ENCODE results near the gene BEGAIN.

Gene BEGAIN

DNA sequence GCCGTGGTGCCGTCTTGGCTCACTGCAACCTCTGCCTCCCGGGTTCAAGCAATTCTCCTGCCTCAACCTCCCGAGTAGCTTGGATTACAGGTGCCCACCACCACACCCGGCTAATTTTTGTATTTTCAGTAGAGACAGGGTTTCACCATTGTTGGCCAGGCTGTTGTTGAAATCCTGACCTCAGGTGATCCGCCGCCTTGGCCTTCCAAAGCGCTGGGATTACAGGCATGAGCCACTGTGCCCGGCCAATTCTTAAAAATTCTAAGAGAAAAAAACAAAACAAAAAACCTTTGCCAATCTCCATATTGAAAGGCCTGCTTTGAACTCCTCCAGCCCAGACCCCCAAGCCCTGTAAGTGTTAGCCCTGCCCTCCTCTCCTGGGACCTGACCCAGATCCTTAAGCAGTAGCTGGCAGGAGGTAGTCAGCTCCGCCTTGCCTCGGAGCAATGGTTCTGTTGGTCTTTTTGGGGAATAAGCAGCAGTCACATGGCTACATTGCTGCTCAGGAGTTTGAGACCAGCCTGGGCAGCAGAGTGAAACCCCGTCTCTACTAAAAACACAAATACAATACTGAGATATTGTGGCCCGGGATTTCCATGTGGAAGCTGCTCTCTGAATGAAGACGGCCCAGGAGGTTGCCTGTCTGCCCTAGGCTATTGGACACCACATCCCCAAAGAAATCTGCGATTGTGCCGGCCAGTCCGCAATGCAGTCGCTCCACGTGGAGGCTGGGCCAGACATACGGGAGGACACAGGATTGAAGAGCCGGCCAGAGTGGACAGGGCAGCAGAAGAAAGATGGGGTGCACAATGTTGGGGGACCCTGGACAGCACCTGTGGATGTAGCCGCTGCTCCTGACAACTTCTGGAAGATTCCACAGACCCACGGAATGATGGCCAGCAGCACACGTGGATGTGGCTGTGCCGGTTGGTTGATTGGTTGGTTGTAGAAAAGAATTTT, 28.8 kb upstream of the BEGAIN start:
- H3K4me3 ChIP-seq (replicated peaks; ENCODE audit: low read depth, low read length), result no peak overlapping the region
- no peak for DNase-seq (ENCODE audit: extremely low read depth, low read depth)
- TF ChIP-seq, protein P1, sequence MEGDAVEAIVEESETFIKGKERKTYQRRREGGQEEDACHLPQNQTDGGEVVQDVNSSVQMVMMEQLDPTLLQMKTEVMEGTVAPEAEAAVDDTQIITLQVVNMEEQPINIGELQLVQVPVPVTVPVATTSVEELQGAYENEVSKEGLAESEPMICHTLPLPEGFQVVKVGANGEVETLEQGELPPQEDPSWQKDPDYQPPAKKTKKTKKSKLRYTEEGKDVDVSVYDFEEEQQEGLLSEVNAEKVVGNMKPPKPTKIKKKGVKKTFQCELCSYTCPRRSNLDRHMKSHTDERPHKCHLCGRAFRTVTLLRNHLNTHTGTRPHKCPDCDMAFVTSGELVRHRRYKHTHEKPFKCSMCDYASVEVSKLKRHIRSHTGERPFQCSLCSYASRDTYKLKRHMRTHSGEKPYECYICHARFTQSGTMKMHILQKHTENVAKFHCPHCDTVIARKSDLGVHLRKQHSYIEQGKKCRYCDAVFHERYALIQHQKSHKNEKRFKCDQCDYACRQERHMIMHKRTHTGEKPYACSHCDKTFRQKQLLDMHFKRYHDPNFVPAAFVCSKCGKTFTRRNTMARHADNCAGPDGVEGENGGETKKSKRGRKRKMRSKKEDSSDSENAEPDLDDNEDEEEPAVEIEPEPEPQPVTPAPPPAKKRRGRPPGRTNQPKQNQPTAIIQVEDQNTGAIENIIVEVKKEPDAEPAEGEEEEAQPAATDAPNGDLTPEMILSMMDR (IDR thresholded peaks at IDR 0.05; ENCODE audit: low read depth, low read length, missing control alignments), result no peak

DNA sequence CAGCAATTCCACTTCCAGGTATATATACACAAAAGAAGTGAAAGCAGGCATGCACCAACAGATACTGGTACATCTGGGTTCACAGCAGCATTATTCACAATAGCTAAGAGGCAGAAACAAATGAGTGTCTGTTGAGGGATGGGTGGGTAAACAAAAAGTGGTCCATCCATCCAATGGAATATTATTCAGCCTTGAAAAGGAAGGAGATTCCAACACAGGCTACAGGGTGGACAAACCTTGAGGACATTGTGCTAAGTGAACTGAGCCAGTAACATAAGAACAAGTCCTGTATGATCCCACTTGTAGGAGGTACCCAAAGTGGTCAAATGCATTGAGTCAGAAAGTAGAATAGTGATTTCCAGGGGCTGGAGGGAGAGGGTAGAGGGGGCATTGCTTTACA, 27.6 kb upstream of the BEGAIN start:
- DNase-seq (ENCODE audit: extremely low read depth, low read depth), result no peak
- H3K4me3 ChIP-seq (replicated peaks; ENCODE audit: low read depth, low read length), result no peak overlapping the region
- TF ChIP-seq, protein P1 (IDR thresholded peaks at IDR 0.05; ENCODE audit: low read depth, low read length, missing control alignments), result no peak

DNA sequence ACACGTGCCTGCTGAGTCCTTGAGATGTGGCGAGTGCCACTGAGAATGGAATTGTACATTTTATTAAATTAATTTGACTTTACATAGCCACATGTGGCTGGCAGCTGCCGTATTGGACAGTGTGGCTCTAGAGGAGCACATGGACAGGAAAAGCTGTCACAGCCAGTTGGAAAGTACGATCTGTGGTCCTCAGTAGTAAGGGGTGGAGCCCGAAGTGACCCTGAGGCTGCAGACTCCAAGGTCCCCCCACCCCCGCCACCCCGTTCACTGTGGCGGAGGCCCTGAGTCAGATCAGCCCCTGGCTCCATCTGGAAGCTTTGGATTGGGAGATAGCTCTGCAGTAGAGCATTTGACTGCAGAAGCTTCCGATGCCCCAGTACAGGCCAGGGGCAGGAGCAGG, 25.8 kb upstream of the BEGAIN start:
- DNase-seq (ENCODE audit: extremely low read depth, low read depth), result peak; percentile 27
- TF ChIP-seq, protein P1 (IDR thresholded peaks at IDR 0.05; ENCODE audit: low read depth, low read length, missing control alignments), result no peak
- no peak overlapping the region for H3K4me3 ChIP-seq (replicated peaks; ENCODE audit: low read depth, low read length)

DNA sequence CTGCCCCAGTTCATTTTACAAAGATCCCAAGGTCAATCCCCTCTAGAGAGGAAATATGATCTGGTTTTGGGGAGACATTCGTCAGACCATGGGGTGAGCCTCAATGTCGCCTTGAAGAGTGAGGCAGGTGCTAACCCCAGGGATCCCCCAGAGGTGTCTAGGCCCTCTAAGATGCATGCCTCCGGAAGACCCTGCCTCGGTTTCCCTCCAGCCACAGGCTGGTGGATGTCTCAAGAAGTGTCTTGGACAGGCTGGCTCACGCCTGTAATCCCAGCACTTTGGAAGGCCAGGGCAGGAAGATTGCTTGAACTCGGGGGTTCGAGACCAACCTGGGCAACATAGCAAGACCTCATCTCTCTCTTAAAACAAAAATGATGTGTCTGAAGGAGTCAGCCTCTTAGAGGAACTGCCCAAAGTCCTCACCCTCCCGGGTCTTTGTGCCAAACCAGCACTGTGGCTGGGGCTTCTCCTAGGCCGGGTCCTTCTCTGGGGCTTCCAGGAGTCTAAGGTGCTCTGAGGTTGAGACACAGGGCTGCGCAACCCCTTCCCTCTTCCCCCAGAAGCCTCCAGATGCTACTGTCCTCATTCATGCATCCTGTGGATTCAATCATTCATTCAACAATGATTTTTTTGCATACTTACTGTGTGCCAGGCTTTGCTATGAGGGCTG, 24.7 kb upstream of the BEGAIN start:
- no peak overlapping the region for H3K4me3 ChIP-seq (replicated peaks; ENCODE audit: low read depth, low read length)
- TF ChIP-seq, protein P1 (IDR thresholded peaks at IDR 0.05; ENCODE audit: low read depth, low read length, missing control alignments), result no peak
- no peak for DNase-seq (ENCODE audit: extremely low read depth, low read depth)

DNA sequence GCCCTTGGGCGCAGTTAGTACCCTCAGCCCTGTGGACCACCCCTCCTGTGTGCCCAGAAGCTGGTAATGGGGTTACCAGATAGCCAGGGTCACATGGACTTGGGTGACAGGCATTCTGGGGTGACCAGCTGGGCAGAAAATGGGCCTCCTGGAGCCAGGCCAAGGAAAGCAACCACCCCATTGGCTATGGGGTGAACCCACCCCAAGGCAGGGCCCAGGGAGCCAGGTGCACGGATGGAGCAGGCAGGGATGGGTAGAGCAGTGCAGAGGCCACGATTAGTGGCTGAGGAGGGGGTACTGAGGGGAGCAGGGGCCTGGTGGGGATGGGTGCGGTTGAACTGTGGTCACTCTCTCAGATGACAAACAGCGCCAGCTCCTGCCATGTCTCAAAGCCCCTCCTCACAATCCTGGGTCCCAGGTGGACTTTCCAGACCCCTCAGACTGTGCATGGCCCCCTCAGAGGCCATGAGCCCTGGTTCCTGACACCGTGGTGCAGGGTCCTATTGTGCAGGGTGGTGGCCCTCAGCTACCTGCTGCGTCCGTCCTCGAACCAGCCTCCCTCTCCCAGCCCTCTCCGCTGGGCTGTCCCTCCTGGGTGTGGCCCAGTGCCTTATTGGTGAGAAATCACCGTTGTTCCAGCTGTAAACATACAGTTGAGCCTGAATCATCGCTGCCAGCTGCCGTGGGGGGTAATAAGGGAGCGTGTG, 23.4 kb upstream of the BEGAIN start:
- peak; percentile 17 for DNase-seq (ENCODE audit: extremely low read depth, low read depth)
- TF ChIP-seq, protein P1 (IDR thresholded peaks at IDR 0.05; ENCODE audit: low read depth, low read length, missing control alignments), result no peak
- H3K4me3 ChIP-seq (replicated peaks; ENCODE audit: low read depth, low read length), result no peak overlapping the region

DNA sequence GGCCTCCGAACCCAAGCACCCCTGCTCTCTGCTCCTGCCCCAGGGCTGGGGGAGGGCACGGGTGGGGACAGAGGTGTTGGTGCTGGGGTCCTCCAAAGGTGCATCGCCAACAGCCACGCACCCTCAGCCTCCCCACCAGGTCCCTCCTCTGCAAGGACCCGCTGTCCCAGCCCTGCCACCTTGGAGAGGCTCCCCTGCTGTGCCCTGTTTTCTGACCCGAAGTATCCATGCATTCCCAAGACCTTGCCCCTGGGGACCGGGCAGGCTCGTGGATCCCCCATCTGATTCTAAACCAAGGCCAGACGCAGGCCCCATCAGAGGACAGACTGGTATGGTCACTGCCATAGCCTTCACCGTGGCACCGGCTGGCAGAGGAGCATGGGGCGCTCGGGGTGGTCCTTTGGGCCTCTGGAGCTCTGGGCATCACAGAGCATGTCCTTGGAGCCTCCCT, 22.7 kb upstream of the BEGAIN start:
- no peak overlapping the region for H3K4me3 ChIP-seq (replicated peaks; ENCODE audit: low read depth, low read length)
- TF ChIP-seq, protein P1 (IDR thresholded peaks at IDR 0.05; ENCODE audit: low read depth, low read length, missing control alignments), result no peak
- no peak for DNase-seq (ENCODE audit: extremely low read depth, low read depth)
